ENCODE measurements around the gene ATP6V0D1.

GRCh38 chr16:67458121-67458641 is 22.8 kb downstream of the ATP6V0D1 start:
- TF ChIP-seq CTCF (IDR thresholded peaks at IDR 0.05 in 8 of 11, conservative IDR thresholded peaks at IDR 0.05 in 3 of 11) = no peak
- TF ChIP-seq POLR2A (IDR thresholded peaks at IDR 0.05) = no peak
